Stomach (tissue), 4 donors: Measurements from ENCODE around the gene TRHDE.

Source experiments
- EP300 ChIP-seq: sonication (generic); formaldehyde crosslinking; IDR thresholded peaks from one replicate; pipeline ENCODE4 v1.6.1; 2017; ENCODE audit warnings: antibody characterized with exemption
- POLR2A ChIP-seq, 4 donors: fragments of 450-650 bp; IDR thresholded peaks; one replicate each; pipeline ENCODE4 v1.6.1; 2016; ENCODE audit warnings: antibody characterized with exemption in 4 of 4, control low read depth in 2 of 4, mild to moderate bottlenecking in 1 of 4, moderate library complexity in 1 of 4
- POLR2AphosphoS5 ChIP-seq, 3 donors: sonication (generic); formaldehyde crosslinking; IDR thresholded peaks; one replicate each; pipeline ENCODE4 v1.6.1; 2016; ENCODE audit warnings: antibody characterized with exemption in 3 of 3
- TF ChIP-seq, protein P1 (sequence below), 7 experiments: fragments of 450-650 bp in 4 of 7; fragments of 200-600 bp in 3 of 7; sonication (generic) in 3 of 7; IDR thresholded peaks; one replicate each; pipeline ENCODE4 v1.5.1; 2016 to 2019; ENCODE audit warnings: antibody characterized with exemption in 7 of 7, control low read depth in 2 of 7, mild to moderate bottlenecking in 1 of 7

- TF ChIP-seq, protein P1, sequence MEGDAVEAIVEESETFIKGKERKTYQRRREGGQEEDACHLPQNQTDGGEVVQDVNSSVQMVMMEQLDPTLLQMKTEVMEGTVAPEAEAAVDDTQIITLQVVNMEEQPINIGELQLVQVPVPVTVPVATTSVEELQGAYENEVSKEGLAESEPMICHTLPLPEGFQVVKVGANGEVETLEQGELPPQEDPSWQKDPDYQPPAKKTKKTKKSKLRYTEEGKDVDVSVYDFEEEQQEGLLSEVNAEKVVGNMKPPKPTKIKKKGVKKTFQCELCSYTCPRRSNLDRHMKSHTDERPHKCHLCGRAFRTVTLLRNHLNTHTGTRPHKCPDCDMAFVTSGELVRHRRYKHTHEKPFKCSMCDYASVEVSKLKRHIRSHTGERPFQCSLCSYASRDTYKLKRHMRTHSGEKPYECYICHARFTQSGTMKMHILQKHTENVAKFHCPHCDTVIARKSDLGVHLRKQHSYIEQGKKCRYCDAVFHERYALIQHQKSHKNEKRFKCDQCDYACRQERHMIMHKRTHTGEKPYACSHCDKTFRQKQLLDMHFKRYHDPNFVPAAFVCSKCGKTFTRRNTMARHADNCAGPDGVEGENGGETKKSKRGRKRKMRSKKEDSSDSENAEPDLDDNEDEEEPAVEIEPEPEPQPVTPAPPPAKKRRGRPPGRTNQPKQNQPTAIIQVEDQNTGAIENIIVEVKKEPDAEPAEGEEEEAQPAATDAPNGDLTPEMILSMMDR (IDR thresholded peaks at IDR 0.05): no peak
- TF ChIP-seq POLR2A (IDR thresholded peaks at IDR 0.05) (no peak), POLR2AphosphoS5 (IDR thresholded peaks at IDR 0.05) (no peak), EP300 (no peak)
Measured at GRCh38 chr12:72692338-72692737, 420.2 kb downstream of the TRHDE start.
